Amniotic stem cell (primary cell): ENCODE measurements around the gene ZMPSTE24.

ENCODE experiments used
- DNase-seq: peaks from one replicate; lab custom pipeline; 2025; lab: John Stamatoyannopoulos, UW

The ZMPSTE24 gene

DNA sequence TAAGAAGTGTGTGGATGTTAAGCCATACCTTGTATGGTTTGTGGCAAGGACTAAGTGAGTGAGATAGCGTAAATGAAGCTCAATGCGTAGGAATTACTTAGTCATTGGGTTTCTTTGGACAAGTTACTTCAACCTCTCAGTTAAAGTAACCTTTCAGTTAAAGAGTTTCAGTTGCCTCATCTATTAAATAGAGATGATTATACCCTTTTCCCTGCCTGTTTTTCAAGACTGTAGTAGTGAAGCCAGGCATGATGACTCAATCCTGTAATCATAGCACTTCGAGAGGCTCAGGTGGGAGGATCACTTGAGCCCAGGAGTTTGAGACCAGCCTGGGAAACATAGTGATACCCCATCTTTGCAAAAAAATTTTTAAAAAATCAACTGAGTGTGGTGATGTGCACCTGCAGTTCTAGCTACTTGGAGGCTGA, 6.3 kb downstream of the ZMPSTE24 start:
- DNase-seq, result no peak

- DNase-seq, result no peak
These were observed 7.3 kb downstream of the ZMPSTE24 start for GRCh38 chr1:40265298-40265697.

DNA sequence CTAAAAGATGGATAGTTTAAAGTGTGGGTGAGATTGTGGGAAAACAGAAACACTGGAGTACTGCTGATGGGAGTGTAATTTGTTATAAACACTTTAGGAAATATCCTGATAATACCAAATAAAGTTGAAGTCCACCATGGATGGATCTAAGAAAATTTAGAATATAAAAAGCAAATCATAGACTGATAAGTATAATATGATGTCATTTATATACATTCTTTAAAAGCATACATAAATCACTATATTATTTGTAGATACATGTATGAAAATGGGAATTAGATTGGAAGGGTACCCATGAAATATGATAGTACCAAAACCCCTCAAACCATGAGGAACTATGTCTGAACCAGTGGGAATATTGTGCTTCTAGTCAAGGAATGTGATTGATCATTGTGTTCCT, 7.9 kb downstream of the ZMPSTE24 start:
- DNase-seq, result no peak

GRCh38 chr1:40266786-40267535, 8.9 kb downstream of the ZMPSTE24 start:
- no peak for DNase-seq

DNA sequence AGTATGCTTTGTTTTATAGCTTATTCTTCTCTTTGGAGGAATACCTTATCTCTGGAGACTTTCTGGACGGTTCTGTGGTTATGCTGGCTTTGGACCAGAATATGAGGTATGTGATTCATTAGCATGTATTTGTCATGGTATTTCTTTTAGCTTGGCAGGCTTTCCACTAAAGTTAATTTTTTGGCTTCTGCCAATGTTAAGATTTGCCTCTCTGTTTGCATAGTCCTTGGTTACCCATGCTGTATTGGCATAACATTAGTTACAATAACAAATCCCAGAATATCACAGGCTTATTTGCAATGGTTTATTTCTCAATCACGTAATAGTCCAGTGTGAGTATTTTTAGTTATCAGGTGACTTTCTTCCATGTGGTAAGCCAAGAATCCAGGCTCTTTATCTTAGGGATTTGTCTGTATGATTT, 9.7 kb downstream of the ZMPSTE24 start:
- peak; percentile 84 for DNase-seq

DNA sequence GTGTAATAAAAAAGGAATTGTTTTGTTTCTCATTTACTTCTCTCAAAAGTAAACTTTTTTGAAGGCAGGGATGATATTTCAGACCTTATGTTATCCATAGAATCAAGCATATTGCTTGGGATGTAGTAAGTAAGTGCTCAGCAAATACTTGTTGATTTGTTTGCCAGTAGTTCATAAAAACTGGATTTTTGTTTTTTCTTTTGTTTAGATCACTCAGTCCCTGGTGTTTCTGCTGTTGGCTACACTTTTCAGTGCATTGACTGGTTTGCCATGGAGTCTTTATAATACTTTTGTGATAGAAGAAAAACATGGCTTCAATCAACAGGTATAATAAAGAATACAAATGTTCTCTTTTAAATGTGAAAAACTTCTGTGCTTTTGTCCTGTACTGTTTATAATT, 10.2 kb downstream of the ZMPSTE24 start:
- no peak for DNase-seq

DNA sequence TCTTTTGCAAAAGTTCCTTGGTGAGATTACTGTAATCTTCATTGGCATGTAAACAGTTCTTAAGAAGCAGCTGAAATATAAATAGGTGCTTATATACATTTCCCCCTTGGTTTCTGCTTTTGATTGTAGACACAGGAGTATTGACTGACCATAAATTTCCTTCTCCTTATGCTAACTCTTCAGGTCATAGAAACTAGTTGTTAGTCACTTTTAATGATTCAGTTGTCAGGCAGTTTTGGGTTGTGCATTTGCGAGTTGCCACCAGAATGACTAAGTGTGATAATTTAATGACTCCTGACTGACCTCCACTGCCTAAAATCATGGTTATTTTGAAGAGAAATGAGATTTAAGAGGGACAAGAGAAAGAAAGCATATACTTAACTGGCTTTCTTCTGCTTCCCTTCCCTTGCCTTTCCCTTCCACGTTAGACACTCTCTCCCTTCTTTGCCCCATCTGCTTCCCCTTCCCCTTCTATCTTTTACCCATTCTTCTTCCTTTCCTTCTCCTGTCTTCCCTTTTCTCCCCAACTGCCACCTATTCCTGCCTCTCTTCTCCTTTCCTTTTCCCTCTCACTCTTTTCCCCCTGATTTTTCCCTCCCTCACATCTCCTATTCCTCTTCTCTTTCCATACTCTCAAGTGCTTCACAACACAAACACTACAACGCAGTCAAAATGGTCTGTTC, 12.3 kb downstream of the ZMPSTE24 start:
- no peak for DNase-seq

DNA sequence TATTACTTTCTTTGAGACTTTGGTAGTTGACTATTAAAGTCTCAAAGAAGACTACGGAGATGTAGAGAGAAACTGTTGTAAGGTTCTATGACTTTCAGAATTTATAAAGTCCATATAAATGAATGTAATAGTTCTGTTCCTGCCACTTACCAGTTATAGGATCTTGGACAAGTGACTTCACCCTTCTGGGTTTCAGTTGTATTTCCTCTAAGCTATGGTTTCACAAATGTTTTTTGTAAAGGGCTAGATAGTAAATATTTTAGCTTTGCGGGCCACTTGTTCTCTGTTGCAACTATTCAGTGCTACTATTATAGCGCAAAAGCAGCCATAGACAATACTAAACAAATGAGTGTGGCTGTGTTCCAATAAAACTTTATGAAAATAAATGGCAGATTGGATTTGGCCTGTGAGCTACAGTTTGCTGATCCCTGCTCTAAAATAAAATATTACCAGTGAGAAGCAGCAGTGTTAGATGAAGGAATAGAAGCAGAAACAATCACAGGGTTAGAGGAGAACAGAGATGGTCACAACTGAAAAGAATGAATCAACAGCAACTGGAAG, 14.7 kb downstream of the ZMPSTE24 start:
- no peak for DNase-seq

GRCh38 chr1:40273547-40274166, 15.6 kb downstream of the ZMPSTE24 start:
- no peak for DNase-seq

GRCh38 chr1:40274331-40274730, 16.3 kb downstream of the ZMPSTE24 start:
- no peak for DNase-seq

- no peak for DNase-seq
These were observed 18.1 kb downstream of the ZMPSTE24 start for GRCh38 chr1:40276122-40276521.

GRCh38 chr1:40281853-40282252, 23.8 kb downstream of the ZMPSTE24 start:
- no peak for DNase-seq

DNA sequence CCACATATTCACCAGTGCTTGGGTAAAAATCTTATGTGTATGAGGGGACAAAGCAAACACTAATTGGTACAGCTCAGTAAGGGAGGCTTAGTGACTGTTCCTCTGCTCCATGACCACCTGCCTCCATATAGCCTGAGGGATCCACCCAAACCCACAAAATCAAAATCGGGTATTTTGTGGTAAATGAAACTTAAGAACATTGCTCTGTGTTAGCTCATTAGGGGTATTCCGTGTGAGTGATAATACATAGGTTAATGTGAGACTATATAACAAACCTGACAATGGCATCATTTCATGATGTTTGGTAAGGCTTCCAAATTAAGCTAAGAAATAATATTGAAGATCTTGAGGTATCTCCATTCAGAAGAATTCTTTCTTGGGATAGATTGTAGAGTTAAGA, 33.3 kb downstream of the ZMPSTE24 start:
- no peak for DNase-seq

DNA sequence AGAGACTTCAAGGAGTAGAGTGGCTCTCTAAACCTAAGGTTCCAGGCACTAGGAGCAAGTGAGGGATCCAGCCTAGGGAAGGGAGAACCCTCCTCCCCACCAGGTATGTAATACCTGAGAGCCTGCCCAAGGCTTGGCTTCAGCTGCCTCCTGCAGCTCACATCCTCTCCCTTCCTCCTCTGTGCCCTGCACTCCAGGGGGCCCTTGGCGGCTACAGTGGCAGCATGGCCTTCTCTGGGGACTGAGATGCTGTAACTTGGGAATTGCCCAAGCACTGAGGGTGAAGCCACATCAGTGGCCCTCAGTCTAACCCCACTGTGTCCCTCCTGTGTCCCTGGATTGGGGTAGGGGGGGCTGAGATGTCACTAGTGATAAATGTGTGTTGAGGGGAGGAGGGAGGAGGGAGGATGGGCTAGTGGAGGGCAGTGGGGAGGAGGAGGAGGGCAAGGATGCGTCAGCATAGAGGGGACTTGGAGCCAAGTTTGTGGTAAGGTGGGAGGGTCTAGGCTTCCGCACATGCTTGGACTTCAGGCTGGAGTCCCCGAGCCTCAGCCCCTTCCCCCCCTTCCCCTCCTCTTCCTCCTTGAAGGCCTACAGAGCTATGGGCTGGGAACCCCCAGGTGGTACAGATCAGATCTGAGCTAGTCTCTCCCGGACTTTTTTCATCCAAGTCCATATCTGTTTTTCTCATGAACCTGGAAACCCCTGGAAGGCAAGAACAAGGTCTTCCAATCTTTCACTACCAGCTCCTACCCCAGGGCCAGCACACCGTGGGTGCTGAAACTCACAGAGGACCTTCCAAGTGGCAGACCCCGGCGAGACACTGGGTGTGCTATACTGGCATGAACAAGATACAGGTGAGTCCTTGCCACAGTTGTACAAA, 41.6 kb downstream of the ZMPSTE24 start:
- DNase-seq, result no peak

- no peak for DNase-seq
These were observed 42.2 kb downstream of the ZMPSTE24 start for GRCh38 chr1:40300249-40300567.

DNA sequence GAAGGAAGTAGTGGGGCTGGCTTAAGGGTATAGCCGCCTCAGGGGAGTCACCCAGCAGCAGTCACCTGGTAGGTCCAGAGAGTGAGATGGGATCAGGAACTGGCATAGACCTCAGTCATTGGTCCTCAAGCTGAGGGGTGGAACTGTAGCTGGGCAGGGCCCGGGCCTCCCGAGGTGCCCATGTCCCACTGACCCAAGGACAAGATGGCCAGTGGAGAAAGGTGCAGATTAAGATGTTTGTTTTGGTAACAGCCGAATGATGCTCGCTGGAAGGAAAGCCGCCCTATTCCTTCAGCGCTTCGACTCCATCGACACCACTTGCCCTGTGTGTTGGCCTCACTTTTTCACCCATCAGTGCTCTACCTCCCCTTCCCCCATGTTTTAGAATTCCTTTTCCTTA, 42.6 kb downstream of the ZMPSTE24 start:
- DNase-seq, result no peak

DNA sequence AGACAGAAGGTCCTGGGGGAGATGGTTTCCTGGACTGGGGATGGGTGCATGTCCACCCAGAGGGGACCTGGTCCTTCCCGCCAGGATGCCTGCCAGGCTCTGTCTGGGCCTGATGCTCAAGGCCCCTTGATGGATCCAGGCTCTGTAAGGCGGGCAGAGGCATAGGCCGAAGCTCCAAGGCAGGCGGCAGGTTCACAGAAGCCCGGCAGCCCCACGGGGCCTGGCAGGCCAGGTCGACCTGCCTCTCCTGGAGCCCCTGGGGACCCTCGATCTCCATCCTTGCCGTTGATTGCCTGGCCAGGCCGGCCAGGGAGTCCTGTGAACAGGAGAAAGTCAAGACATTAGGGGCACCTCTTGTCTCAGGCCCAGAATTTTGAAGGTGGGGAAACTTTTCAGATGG, 43.0 kb downstream of the ZMPSTE24 start:
- DNase-seq, result no peak

GRCh38 chr1:40301541-40302299, 43.7 kb downstream of the ZMPSTE24 start:
- no peak for DNase-seq

GRCh38 chr1:40302475-40302874, 44.4 kb downstream of the ZMPSTE24 start:
- DNase-seq, result no peak

DNA sequence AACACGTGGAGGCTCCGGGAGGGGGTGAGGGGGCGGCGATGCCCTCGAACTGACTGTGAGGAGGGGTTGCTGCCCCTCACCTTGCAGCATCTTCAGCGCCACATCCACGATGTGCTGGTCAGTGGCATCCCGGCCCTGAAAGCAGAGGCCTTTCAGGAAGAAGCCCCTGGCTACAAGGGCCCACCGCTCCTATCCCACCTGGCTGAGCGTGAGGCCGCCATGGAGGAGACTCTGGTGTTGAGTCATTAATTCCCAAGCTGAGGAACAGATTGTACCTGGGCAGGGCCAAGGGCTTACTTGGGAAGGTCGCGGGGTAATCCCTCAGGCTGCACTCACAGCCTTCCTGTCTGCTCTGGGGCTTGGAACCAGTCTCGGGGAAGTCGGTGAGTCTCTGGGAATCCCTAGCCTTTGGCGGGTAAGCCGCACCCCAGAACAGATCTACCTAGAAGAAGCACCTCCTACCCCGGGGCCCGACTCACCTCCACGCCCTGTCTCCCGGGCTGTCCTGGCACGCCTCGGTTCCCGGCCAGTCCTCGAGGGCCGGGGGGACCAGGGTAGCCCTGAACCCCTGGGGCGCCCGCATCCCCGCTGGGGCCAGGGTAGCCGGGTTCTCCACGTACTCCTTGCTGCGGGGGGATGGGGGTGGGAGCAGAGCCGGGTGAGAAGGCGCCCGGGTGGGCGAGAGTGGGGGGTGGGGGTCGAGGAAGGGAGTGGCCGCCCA, 45.2 kb downstream of the ZMPSTE24 start:
- DNase-seq, result no peak

- no peak for DNase-seq
These were observed 45.8 kb downstream of the ZMPSTE24 start for GRCh38 chr1:40303790-40304189.
